Measurements from ENCODE around the gene CELSR3. TPM values are rescaled to one million over a fixed set of nuclear protein-coding genes. Genes with fewer than 3 reads are reported as not detected.

Gene CELSR3
- total RNA-seq, 1 experiment from 2014 or later = 7.7 TPM

DNA sequence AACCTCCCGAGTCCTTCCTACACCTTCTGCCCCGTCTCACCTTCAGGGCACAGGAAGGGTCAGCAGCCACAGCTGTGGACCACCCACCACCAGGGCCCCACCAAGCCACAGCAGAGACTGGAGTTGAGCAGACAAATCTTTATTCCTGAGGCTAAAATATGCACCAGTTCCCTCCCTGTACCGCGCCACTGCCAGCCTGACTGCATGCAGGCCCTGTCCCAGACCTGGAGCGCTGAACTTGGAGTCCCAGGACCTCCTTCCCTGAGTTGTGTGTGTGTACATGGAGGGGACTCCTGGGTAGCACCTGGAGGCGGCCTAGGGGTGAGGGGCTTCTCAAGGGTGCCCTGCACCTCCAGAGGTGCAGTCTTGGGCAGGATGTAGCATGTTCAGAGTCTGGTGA lies 37.1 kb downstream of the CELSR3 start:
- ChIA-PET CTCF (no interaction called here), POLR2A (no interaction called here)
- Histone ChIP-seq H3K4me3 (ENCODE audit: low read depth in 2 of 2, low read length in 2 of 2) (no peak overlapping the region), H3K4me1 (ENCODE audit: control insufficient read depth, insufficient read depth, low read length) (no peaks in the 10 kb centered on the region), H3K36me3 (ENCODE audit: control insufficient read depth, insufficient read depth, low read length) (no peaks in the 10 kb centered on the region), H3K27ac (ENCODE audit: low read length) (no peak overlapping the region), H3K27me3 (ENCODE audit: control insufficient read depth, insufficient read depth, low read length) (no peaks in the 10 kb centered on the region), H3K9me3 (ENCODE audit: control insufficient read depth, insufficient read depth, low read depth, low read length) (no peaks in the 10 kb centered on the region)
- BruUV-seq (replicated peaks) = no TSS peak
- DNase-seq (ENCODE audit: low read depth, low spot score) (no peak), ATAC-seq (no peak)
- no peak for TF ChIP-seq POLR2AphosphoS5 (IDR thresholded peaks at IDR 0.05; ENCODE audit: low read depth, low read length)
- TF ChIP-seq SIN3A (IDR thresholded peaks at IDR 0.05; ENCODE audit: borderline replicate concordance, insufficient read depth, low read depth, low read length) = no peak
- TF ChIP-seq, protein P1, sequence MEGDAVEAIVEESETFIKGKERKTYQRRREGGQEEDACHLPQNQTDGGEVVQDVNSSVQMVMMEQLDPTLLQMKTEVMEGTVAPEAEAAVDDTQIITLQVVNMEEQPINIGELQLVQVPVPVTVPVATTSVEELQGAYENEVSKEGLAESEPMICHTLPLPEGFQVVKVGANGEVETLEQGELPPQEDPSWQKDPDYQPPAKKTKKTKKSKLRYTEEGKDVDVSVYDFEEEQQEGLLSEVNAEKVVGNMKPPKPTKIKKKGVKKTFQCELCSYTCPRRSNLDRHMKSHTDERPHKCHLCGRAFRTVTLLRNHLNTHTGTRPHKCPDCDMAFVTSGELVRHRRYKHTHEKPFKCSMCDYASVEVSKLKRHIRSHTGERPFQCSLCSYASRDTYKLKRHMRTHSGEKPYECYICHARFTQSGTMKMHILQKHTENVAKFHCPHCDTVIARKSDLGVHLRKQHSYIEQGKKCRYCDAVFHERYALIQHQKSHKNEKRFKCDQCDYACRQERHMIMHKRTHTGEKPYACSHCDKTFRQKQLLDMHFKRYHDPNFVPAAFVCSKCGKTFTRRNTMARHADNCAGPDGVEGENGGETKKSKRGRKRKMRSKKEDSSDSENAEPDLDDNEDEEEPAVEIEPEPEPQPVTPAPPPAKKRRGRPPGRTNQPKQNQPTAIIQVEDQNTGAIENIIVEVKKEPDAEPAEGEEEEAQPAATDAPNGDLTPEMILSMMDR (IDR thresholded peaks at IDR 0.05) = no peak
- TF ChIP-seq, protein P2, sequence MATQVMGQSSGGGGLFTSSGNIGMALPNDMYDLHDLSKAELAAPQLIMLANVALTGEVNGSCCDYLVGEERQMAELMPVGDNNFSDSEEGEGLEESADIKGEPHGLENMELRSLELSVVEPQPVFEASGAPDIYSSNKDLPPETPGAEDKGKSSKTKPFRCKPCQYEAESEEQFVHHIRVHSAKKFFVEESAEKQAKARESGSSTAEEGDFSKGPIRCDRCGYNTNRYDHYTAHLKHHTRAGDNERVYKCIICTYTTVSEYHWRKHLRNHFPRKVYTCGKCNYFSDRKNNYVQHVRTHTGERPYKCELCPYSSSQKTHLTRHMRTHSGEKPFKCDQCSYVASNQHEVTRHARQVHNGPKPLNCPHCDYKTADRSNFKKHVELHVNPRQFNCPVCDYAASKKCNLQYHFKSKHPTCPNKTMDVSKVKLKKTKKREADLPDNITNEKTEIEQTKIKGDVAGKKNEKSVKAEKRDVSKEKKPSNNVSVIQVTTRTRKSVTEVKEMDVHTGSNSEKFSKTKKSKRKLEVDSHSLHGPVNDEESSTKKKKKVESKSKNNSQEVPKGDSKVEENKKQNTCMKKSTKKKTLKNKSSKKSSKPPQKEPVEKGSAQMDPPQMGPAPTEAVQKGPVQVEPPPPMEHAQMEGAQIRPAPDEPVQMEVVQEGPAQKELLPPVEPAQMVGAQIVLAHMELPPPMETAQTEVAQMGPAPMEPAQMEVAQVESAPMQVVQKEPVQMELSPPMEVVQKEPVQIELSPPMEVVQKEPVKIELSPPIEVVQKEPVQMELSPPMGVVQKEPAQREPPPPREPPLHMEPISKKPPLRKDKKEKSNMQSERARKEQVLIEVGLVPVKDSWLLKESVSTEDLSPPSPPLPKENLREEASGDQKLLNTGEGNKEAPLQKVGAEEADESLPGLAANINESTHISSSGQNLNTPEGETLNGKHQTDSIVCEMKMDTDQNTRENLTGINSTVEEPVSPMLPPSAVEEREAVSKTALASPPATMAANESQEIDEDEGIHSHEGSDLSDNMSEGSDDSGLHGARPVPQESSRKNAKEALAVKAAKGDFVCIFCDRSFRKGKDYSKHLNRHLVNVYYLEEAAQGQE (IDR thresholded peaks at IDR 0.05; ENCODE audit: insufficient read depth in 1 of 2, low read depth in 2 of 2, low read length in 1 of 2) = no peak
- no peak for TF ChIP-seq TCF7L2 (IDR thresholded peaks at IDR 0.05; ENCODE audit: low read depth, low read length)
- in situ Hi-C loops (cut with HindIII; ENCODE audit: low pct_unique_long_range_greater_than_20kb, low sequenced_read_pairs) (no loop called here), intact Hi-C loops (cut with micrococcal nuclease; ENCODE audit: unreplicated experiment) (no loop called here)

DNA sequence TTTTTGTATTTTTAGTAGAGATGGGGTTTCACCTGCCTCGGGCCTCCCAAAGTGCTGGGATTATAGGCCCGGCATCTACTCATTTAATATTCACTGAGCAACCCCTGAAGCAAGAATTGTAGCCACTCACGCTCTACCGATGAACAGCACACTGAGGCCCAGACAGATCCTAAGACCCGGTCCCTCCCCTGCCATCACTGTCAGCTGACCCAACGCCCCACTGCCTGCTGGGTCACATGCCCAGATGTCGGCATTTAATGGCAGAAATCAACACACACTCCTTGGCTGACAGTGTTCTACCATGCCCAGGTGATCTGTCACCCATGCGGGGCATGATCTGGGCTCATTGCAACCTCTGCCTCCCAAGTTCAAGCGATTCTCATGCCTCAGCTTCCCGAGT lies 37.9 kb downstream of the CELSR3 start:
- ChIA-PET CTCF (no interaction called here), POLR2A (no interaction called here)
- intact Hi-C loops (cut with micrococcal nuclease; ENCODE audit: unreplicated experiment) = no loop called here
- H3K36me3 ChIP-seq (ENCODE audit: control insufficient read depth, insufficient read depth, low read length) = no peaks in the 10 kb centered on the region
- H3K4me3 ChIP-seq (ENCODE audit: low read depth in 2 of 2, low read length in 2 of 2) = no peak overlapping the region
- no TSS peak for BruUV-seq (replicated peaks)
- no peak for TF ChIP-seq SIN3A (IDR thresholded peaks at IDR 0.05; ENCODE audit: borderline replicate concordance, insufficient read depth, low read depth, low read length)
- TF ChIP-seq, protein P1 (IDR thresholded peaks at IDR 0.05) = no peak
- TF ChIP-seq POLR2AphosphoS5 (IDR thresholded peaks at IDR 0.05; ENCODE audit: low read depth, low read length) = no peak
- TF ChIP-seq, protein P2 (IDR thresholded peaks at IDR 0.05; ENCODE audit: insufficient read depth in 1 of 2, low read depth in 2 of 2, low read length in 1 of 2) = no peak
- DNase-seq (ENCODE audit: low read depth, low spot score) (no peak), ATAC-seq (no peak)
- H3K4me1 ChIP-seq (ENCODE audit: control insufficient read depth, insufficient read depth, low read length) = no peaks in the 10 kb centered on the region
- no peaks in the 10 kb centered on the region for H3K27me3 ChIP-seq (ENCODE audit: control insufficient read depth, insufficient read depth, low read length)
- in situ Hi-C loops (cut with HindIII; ENCODE audit: low pct_unique_long_range_greater_than_20kb, low sequenced_read_pairs) = no loop called here
- no peaks in the 10 kb centered on the region for H3K9me3 ChIP-seq (ENCODE audit: control insufficient read depth, insufficient read depth, low read depth, low read length)
- no peak overlapping the region for H3K27ac ChIP-seq (ENCODE audit: low read length)
